Epithelial cell of esophagus (primary cell): ENCODE data around the gene M6PR.
"Not testable (repeated sequence)": the region's sequence is repeated elsewhere in the genome, so short reads cannot be mapped to it uniquely, and the experiment has no call there.

Experiments
- DNase-seq: peaks from one replicate; pipeline ENCODE4 v3.0.0; 2010; ENCODE audit warnings: low read depth
- H3K4me3 ChIP-seq: 2 replicates; pipeline ENCODE4 v1.5.1; 2011; ENCODE audit warnings: mild to moderate bottlenecking, low read length, control low read depth
- CTCF ChIP-seq: IDR thresholded peaks from 2 replicates; pipeline ENCODE4 v1.5.1; 2011; ENCODE audit warnings: low read depth, mild to moderate bottlenecking, low read length, control low read depth, inconsistent platforms; ENCODE audit not compliant: insufficient read depth; ENCODE audit errors: missing control alignments

The M6PR gene

GRCh38 chr12:8911606-8912268 lies 37.7 kb downstream of the M6PR start:
- no peak for TF ChIP-seq CTCF
- DNase-seq: no peak

GRCh38 chr12:8909752-8910151 lies 39.7 kb downstream of the M6PR start:
- H3K4me3 ChIP-seq: no peak overlapping the region
- DNase-seq: no peak
- TF ChIP-seq CTCF: no peak

More at GRCh38 chr12:8911606-8912268, 37.7 kb downstream of the M6PR start:
- H3K4me3 ChIP-seq: no peak overlapping the region

GRCh38 chr12:8907513-8907912 lies 41.9 kb downstream of the M6PR start:
- no peak overlapping the region for H3K4me3 ChIP-seq
- TF ChIP-seq CTCF: no peak
- no peak for DNase-seq

- H3K4me3 ChIP-seq: no peak overlapping the region
- TF ChIP-seq CTCF: no peak
- DNase-seq: no peak
Measured at GRCh38 chr12:8906266-8907180, 42.9 kb downstream of the M6PR start.

- DNase-seq: no peak
Measured at GRCh38 chr12:8905546-8905945, 43.9 kb downstream of the M6PR start.

GRCh38 chr12:8904665-8905064 lies 44.8 kb downstream of the M6PR start:
- no peak overlapping the region for H3K4me3 ChIP-seq
- DNase-seq: no peak
- TF ChIP-seq CTCF: no peak

More at GRCh38 chr12:8905546-8905945, 43.9 kb downstream of the M6PR start:
- H3K4me3 ChIP-seq: no peak overlapping the region
- TF ChIP-seq CTCF: no peak

- no peak for DNase-seq
- TF ChIP-seq CTCF: no peak
- no peak overlapping the region for H3K4me3 ChIP-seq
Measured at GRCh38 chr12:8903646-8904045, 45.8 kb downstream of the M6PR start.

GRCh38 chr12:8902703-8903102 lies 46.7 kb downstream of the M6PR start:
- H3K4me3 ChIP-seq, DNase-seq: not testable (repeated sequence)
